ENCODE measurements around the gene GYS1.

The GYS1 gene

DNA sequence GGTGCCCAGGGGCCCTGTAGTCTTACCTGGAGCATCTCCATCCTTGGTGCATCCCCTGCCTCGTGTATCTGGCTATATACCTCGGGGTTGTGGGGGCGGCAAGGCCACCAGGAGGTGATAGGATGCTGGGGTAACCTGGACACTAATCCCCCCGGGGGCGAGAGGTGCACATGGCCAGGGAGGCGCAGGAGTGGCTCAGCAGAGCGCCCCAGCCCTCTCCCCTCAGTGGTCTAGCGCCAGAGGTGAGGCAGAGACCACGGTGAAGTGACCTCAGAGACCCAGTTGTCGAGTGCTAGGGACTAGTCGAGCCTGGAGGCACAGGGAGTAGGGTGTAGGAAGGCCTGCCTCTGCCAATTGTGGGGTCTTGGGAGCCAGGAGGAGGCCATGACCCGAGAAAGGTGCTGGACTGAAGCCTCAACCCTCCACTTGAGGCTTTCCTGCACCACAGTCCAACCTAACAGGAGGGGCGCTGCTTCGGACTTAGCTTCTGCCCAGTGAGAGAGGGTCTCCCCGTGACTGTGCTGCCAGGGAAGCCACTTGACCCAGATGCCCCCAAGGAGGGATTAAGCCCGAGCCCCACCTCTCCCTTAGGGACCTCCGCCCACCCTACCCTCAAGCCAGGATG lies 24.0 kb upstream of the GYS1 start, which contains the start of gene LHB:
Gene LHB (minus strand): TSS at position 51 of the 625 bp plus-strand sequence. CDS start 10 bp downstream, at position 41.
- peak within 1 kb of the TSS; percentile 18 for H3K4me3 ChIP-seq (ENCODE audit: low read length)
- TF ChIP-seq, protein P1, sequence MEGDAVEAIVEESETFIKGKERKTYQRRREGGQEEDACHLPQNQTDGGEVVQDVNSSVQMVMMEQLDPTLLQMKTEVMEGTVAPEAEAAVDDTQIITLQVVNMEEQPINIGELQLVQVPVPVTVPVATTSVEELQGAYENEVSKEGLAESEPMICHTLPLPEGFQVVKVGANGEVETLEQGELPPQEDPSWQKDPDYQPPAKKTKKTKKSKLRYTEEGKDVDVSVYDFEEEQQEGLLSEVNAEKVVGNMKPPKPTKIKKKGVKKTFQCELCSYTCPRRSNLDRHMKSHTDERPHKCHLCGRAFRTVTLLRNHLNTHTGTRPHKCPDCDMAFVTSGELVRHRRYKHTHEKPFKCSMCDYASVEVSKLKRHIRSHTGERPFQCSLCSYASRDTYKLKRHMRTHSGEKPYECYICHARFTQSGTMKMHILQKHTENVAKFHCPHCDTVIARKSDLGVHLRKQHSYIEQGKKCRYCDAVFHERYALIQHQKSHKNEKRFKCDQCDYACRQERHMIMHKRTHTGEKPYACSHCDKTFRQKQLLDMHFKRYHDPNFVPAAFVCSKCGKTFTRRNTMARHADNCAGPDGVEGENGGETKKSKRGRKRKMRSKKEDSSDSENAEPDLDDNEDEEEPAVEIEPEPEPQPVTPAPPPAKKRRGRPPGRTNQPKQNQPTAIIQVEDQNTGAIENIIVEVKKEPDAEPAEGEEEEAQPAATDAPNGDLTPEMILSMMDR (IDR thresholded peaks at IDR 0.05; ENCODE audit: insufficient read depth, low read depth, low read length, missing control alignments): no peak
- DNase-seq (ENCODE audit: low read depth): no peak

DNA sequence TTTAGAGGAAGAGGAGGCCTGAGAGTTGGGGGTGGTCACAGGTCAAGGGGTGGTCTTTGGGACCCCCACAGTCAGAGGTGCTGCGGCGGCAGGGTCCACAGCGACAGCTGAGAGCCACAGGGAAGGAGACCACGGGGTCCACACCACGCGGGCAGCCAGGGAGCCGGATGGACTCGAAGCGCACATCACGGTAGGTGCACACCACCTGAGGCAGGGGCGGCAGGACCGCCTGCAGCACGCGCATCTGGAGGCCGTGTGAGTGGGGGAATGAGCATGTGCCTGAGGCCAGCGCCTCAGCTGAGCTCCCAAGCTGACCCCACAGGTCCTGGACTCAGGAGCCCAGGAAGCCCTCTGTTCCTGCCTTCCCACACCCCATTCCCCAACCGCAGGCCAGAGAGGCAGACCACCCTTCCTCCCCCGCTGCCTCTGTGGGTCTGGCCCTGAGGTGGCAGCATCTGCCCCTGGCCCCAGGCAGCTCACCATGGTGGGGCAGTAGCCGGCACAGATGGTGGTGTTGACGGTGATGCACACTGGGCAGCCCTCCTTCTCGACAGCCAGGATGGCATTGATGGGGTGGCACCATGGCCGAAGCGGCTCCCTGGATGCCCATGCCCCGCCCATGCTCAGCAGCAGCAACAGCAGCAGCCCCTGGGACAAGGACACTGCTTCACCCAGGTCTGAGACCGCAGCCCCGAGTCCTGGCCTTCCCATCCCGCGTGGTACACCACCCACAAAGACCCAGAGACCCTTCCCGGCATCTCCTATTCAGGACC lies 23.1 kb upstream of the GYS1 start:
- no peak overlapping the region for H3K4me3 ChIP-seq (ENCODE audit: low read length)
- TF ChIP-seq, protein P1 (IDR thresholded peaks at IDR 0.05; ENCODE audit: insufficient read depth, low read depth, low read length, missing control alignments): no peak
- no peak for DNase-seq (ENCODE audit: low read depth)

DNA sequence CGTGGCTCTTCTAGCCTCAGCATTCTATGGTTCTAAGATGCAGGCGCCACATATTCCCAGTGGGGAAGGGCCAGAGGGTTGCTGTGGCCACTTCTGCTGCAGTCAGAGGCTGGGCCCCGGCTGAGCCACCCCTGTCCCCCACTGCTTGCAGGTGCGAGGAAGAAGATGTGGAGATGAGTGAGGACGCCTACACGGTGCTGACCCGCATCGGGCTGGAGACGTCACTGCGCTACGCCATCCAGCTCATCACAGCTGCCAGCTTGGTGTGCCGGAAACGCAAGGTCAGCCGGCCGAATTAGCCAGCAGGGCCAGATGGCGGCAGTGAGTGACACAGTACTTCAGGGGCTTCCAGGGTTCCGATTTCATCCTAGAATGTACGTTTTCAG lies 21.8 kb upstream of the GYS1 start:
- no peak overlapping the region for H3K4me3 ChIP-seq (ENCODE audit: low read length)
- TF ChIP-seq, protein P1 (IDR thresholded peaks at IDR 0.05; ENCODE audit: insufficient read depth, low read depth, low read length, missing control alignments): no peak
- no peak for DNase-seq (ENCODE audit: low read depth)

DNA sequence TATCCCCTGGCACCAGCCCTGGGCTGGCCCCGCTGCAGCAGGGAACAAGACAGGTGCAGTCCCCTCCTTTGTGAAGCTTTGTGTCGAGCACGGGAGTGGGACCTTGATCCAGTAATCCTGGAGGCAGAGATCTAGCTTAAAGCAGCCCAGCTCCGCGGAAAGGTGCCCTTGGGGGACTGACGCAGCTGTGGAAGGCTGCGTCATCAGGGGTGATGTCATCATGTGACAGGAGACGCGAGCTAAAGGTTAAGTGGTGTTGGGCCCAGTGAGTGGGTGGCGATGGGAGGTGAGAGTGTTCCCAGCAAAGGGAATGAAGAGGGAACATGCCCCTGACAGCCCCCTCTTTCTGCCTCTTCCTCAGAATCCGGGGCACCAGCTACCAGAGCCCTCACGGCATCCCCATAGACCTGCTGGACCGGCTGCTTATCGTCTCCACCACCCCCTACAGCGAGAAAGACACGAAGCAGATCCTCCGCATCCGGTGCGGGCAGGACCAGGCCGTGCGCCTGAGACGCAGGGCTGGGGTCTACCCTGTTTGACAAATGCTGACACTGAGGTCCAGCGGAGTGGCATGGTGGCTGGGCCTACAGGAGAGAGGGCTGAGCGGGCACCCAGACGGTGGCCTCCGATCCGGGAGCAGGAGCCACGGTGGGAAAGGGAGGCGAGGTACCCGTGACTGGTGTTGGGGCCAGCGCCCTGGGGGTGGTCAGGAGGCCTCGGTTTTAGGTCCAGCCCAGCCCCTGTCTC lies 21.2 kb upstream of the GYS1 start:
- no peak overlapping the region for H3K4me3 ChIP-seq (ENCODE audit: low read length)
- TF ChIP-seq, protein P1 (IDR thresholded peaks at IDR 0.05; ENCODE audit: insufficient read depth, low read depth, low read length, missing control alignments): no peak
- DNase-seq (ENCODE audit: low read depth): peak; percentile 66

DNA sequence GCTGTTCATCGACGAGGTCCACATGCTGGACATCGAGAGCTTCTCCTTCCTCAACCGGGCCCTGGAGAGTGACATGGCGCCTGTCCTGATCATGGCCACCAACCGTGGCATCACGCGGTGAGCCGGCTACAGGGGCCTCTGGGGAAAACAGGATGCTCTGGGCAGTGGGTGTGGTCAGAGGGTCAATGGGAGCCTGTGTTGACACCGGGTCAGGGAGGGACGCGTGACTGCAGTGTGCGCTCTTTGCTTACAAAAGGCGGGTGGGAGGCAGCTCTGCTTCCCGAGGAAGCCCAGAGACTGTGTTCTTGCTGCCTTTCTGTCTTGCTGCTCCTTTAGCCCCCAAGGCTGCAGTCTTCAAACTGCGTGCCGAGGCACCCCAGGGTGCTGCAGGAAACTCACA lies 18.1 kb upstream of the GYS1 start:
- TF ChIP-seq, protein P1 (IDR thresholded peaks at IDR 0.05; ENCODE audit: insufficient read depth, low read depth, low read length, missing control alignments): no peak
- no peak for DNase-seq (ENCODE audit: low read depth)
- no peak overlapping the region for H3K4me3 ChIP-seq (ENCODE audit: low read length)

DNA sequence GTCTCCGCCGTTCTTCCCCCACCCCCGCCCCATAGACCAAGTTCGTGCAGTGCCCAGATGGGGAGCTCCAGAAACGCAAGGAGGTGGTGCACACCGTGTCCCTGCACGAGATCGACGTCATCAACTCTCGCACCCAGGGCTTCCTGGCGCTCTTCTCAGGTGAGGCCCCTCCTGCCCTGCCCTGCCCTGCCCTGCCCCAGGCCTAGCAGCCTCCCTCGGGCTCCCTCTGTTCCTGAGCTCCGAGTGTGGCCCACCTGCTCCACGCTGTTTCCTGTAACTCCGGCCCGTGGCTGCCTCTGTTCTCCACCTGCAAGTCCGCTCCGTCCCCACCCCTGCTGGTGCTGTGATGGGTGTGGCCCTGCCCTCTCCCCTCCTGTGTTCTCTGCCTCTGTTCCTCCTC lies 17.3 kb upstream of the GYS1 start:
- no peak for DNase-seq (ENCODE audit: low read depth)
- TF ChIP-seq, protein P1 (IDR thresholded peaks at IDR 0.05; ENCODE audit: insufficient read depth, low read depth, low read length, missing control alignments): no peak
- no peak overlapping the region for H3K4me3 ChIP-seq (ENCODE audit: low read length)

Data from epithelial cell of esophagus (primary cell).